Measurements from ENCODE around the gene STEAP3.

DNA sequence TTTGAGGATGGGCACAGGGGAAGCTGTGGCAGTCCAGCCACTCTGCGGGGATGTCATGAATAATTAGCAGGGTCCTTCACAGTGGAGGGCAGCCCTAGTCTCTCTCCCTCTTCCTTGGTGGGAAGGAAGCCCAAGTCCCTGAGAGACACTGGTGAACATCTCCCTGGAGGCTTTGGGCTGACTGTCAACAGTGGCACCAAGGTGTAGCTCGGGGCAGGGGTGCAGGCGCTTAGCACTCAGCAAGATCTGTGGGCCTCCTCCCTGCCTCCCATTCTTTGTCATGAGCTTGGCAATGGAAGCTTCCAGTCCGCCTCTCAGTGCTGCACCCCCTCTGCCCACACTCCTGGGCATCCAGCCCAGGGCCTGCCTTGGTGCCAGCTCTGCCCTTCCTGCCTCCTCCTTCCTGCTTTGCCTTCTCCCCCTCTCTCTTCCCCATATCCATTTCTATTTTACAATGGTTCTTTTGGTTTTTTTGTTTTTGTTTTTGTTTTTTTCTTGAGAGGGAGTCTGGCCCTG is 59.4 kb downstream of the STEAP3 start:
- TF ChIP-seq POLR2A (IDR thresholded peaks at IDR 0.05) (no peak), EP300 (IDR thresholded peaks at IDR 0.05) (peak in 1 of 2 donors; percentile 48)
- TF ChIP-seq, protein P1, sequence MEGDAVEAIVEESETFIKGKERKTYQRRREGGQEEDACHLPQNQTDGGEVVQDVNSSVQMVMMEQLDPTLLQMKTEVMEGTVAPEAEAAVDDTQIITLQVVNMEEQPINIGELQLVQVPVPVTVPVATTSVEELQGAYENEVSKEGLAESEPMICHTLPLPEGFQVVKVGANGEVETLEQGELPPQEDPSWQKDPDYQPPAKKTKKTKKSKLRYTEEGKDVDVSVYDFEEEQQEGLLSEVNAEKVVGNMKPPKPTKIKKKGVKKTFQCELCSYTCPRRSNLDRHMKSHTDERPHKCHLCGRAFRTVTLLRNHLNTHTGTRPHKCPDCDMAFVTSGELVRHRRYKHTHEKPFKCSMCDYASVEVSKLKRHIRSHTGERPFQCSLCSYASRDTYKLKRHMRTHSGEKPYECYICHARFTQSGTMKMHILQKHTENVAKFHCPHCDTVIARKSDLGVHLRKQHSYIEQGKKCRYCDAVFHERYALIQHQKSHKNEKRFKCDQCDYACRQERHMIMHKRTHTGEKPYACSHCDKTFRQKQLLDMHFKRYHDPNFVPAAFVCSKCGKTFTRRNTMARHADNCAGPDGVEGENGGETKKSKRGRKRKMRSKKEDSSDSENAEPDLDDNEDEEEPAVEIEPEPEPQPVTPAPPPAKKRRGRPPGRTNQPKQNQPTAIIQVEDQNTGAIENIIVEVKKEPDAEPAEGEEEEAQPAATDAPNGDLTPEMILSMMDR (IDR thresholded peaks at IDR 0.05) = no peak
